ENCODE data around the gene TUT4.

- TF ChIP-seq GATA2 (IDR thresholded peaks at IDR 0.05; ENCODE audit: low read depth, low read length) (no peak), GATA3 (IDR thresholded peaks at IDR 0.05; ENCODE audit: low read depth, low read length) (no peak)
These were observed 35.1 kb upstream of the TUT4 start for GRCh38 chr1:52588027-52588426.
